ENCODE data around the gene CD79B.

CD79B gene

GRCh38 chr17:63950940-63951907, 19.1 kb upstream of the CD79B start:
- peak; percentile 82 for DNase-seq (ENCODE audit: low spot score)

GRCh38 chr17:63949576-63950250, 17.6 kb upstream of the CD79B start:
- DNase-seq (ENCODE audit: low spot score): no peak

GRCh38 chr17:63948521-63948920, 16.4 kb upstream of the CD79B start:
- DNase-seq (ENCODE audit: low spot score): no peak

- no peak for DNase-seq (ENCODE audit: low spot score)
Measured at GRCh38 chr17:63947711-63948330, 15.7 kb upstream of the CD79B start.

- peak; percentile 95 for DNase-seq (ENCODE audit: low spot score)
Measured at GRCh38 chr17:63946440-63947363, 14.6 kb upstream of the CD79B start.

GRCh38 chr17:63945784-63946439, 13.8 kb upstream of the CD79B start:
- DNase-seq (ENCODE audit: low spot score): no peak

- DNase-seq (ENCODE audit: low spot score): no peak
Measured at GRCh38 chr17:63944736-63945499, 12.8 kb upstream of the CD79B start.

GRCh38 chr17:63943745-63944144, 11.6 kb upstream of the CD79B start:
- no peak for DNase-seq (ENCODE audit: low spot score)

GRCh38 chr17:63942309-63942985, 10.3 kb upstream of the CD79B start:
- no peak for DNase-seq (ENCODE audit: low spot score)

GRCh38 chr17:63941751-63942150, 9.6 kb upstream of the CD79B start:
- DNase-seq (ENCODE audit: low spot score): no peak

- DNase-seq (ENCODE audit: low spot score): no peak
Measured at GRCh38 chr17:63941162-63941561, 9.0 kb upstream of the CD79B start.

GRCh38 chr17:63940584-63940983, 8.5 kb upstream of the CD79B start:
- no peak for DNase-seq (ENCODE audit: low spot score)

GRCh38 chr17:63939884-63940283, 7.8 kb upstream of the CD79B start:
- DNase-seq (ENCODE audit: low spot score): no peak

- DNase-seq (ENCODE audit: low spot score): no peak
Measured at GRCh38 chr17:63939401-63939800, 7.3 kb upstream of the CD79B start.

- DNase-seq (ENCODE audit: low spot score): no peak
Measured at GRCh38 chr17:63937920-63938319, 5.8 kb upstream of the CD79B start.

GRCh38 chr17:63937319-63937718, 5.2 kb upstream of the CD79B start:
- no peak for DNase-seq (ENCODE audit: low spot score)

- DNase-seq (ENCODE audit: low spot score): no peak
Measured at GRCh38 chr17:63934183-63935112, 2.3 kb upstream of the CD79B start.

- DNase-seq (ENCODE audit: low spot score): no peak
Measured at GRCh38 chr17:63933598-63933997, 1.5 kb upstream of the CD79B start.

- DNase-seq (ENCODE audit: low spot score): no peak
Measured at GRCh38 chr17:63932721-63933120, 590 bp upstream of the CD79B start.
